ENCODE data around the gene IRX5.

Gene IRX5

DNA sequence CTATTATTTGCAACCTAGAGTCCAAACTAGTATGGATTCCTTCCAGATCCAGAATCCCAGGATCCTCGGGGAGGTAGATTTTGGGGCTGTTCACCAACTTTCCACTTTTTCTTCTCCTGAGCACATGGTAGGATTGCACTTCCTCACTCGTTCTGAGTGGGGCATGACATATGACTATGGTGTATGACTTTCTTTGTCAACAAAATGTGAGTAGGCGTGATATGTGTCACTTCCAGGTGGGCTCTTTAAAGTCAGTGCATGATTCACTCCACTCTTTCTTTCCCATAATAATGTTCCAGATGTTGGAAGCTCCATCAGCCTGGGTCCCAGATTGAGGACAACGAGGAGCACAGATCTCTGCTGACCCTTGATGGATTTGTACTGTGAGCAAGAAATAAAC is 21.5 kb downstream of the IRX5 start:
- no peak for DNase-seq

- DNase-seq: no peak
These were observed 22.8 kb downstream of the IRX5 start for GRCh38 chr16:54953461-54953860.

- DNase-seq: no peak
These were observed 23.6 kb downstream of the IRX5 start for GRCh38 chr16:54954220-54954619.

- no peak for DNase-seq
These were observed 25.1 kb downstream of the IRX5 start for GRCh38 chr16:54955757-54956156.

DNA sequence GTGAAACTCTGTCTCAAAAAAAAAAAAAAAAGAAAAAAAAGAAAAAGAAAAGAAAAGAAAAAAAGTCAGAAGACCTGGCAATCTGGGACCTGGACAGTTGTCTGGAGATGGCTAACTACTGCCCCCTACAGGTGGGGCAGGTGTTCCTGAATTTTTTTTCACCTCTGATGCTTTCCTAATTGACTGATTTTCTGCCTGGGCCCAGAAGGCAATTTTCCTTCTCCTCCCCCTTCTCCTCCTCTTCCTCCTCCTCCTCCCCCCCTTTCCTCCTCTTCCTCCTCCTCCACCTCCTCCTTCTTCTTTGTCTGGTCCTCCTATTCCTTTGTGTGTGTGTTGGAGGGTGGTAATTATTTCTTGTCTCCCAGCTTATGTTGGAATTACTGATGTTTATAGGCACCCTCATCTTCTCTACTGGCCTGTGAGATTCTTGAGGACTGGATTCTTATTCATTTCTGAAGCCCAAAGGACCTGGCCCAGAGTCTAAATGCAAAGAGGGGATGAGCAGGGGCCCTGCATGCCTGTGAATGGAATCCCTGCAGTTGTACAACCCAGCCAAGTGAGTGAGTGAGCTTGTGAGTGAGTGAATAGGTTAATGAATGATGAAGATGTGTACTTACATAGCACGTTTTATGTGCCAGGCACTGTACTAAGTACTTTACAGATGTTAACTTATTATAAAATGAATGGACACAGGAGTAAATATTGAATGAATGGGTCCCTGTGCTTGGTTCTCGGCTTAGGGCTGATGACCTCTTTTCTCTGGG is 26.9 kb downstream of the IRX5 start:
- DNase-seq: no peak

- no peak for DNase-seq
These were observed 31.4 kb downstream of the IRX5 start for GRCh38 chr16:54962045-54962444.

DNA sequence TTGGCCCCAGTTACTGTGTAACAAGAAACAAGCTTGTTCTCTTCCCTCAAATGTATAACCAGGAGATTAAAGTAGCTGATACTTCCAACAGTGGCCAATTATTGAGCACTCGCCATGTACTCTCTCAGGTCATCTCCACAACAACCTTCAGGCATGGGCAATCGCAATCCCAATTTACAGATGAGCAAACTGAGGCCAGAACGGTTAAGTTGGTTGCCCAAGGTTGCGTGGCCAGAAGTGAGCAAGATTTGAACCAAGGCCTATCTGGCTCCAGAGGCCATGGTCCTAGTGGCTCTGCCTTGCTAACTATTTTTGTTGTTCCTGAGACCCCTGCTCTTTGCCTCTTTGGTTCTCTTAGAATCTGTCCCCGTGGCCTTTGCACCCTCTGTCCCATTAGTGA is 33.6 kb downstream of the IRX5 start:
- DNase-seq: no peak

- no peak for DNase-seq
These were observed 34.8 kb downstream of the IRX5 start for GRCh38 chr16:54965464-54965863.

- DNase-seq: no peak
These were observed 37.3 kb downstream of the IRX5 start for GRCh38 chr16:54968011-54968410.

DNA sequence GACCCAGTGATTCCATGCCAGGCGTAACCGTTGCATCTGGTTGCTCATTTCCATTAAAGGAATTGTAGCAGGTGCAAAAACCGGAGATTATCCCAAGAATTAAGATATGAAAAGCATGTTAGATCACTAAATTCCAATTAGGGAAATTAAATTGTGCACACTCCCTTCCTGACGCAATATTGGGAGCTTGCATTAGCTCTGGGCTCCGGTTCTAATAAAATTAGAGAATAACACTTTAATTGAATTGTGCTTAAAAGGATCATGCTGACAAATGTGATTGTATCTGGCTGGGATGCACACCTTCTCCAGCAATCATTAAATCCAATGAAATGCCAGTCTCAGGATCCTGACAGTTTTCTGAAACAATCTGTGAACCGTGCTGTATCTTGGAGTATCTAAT is 38.1 kb downstream of the IRX5 start:
- DNase-seq: no peak

- no peak for DNase-seq
These were observed 39.4 kb downstream of the IRX5 start for GRCh38 chr16:54970016-54970415.

DNA sequence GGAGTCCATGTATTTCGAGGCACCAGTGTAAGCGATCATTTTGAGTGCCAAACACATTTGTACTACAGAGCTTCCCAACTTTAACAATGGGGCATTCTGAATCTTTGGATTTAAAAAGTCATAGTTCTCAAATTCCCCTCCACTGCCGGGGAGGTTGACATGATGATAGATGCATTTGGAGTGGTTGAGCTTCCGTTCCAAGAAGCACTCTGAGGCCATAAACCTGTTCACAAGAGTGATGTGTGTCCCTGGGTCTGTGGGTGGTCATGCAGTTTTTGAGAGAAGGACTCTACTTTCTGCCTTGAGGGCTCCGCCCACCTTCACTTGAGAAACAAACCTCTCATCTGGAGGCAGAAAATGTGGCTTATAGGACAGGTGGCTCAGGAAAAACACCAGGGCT is 43.7 kb downstream of the IRX5 start:
- DNase-seq: no peak

- no peak for DNase-seq
These were observed 46.1 kb downstream of the IRX5 start for GRCh38 chr16:54976651-54977200.

DNA sequence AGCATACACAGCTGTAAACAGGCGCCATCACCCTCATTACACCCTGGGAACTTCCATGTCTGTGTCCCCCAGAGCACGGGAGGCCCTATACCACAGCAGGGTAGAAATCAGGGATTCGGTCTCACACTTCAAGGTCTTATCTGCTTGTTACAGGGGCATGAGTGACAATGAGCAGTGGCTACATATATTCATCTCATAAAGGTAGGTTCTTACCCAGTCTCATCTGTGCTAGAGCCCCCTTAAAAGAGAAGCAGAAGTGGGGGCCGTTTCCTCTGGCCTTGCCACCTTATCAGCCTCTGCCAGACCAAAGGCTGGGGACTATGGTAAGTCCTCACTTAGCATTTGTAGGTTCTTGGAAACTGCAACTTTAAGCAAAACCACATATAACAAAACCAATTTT is 46.5 kb downstream of the IRX5 start:
- DNase-seq: no peak

DNA sequence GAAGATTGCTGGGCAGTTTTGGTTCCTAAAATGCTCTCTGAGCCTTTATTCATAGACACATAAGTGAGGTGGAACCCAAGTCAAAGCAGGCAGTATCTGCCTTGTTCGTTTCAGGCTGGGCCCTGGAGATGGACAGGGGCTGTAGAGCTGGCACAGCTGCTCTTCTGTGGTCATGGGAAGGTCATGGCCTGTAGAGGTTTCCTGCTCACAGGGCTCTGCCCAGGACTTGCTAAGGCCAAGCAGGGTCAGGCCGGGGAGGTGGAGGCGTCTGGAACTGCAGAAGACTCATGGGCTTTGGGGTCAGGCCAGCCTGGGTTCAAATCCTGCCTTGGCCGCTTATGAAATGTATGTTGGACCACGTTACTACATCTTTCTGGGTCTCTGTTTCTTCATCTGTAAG is 50.2 kb downstream of the IRX5 start:
- DNase-seq: no peak
